ENCODE data around the gene WASHC4.
"Not testable (repeated sequence)": the region's sequence is repeated elsewhere in the genome, so short reads cannot be mapped to it uniquely, and the experiment has no call there.

Gene WASHC4

GRCh38 chr12:105083031-105083430 lies 24.5 kb upstream of the WASHC4 start:
- peaks cover 8% of the 10 kb centered on the region for H3K4me1 Mint-ChIP-seq
- ATAC-seq, result no peak
- peaks cover 2% of the 10 kb centered on the region for H3K36me3 Mint-ChIP-seq (ENCODE audit: low read depth)
- no peak overlapping the region for H3K27ac Mint-ChIP-seq
- peaks cover 13% of the 10 kb centered on the region for H3K9me3 Mint-ChIP-seq
- H3K4me3 Mint-ChIP-seq, result peak overlapping the region; percentile 31
- peaks cover 24% of the 10 kb centered on the region for H3K27me3 Mint-ChIP-seq
- DNase-seq, result no peak

GRCh38 chr12:105083551-105084105 lies 23.9 kb upstream of the WASHC4 start:
- H3K9me3 Mint-ChIP-seq, result peaks cover 13% of the 10 kb centered on the region
- peaks cover 24% of the 10 kb centered on the region for H3K27me3 Mint-ChIP-seq
- DNase-seq (peak; percentile 13), ATAC-seq (peak; percentile 37)
- peaks cover 2% of the 10 kb centered on the region for H3K36me3 Mint-ChIP-seq (ENCODE audit: low read depth)
- peaks cover 8% of the 10 kb centered on the region for H3K4me1 Mint-ChIP-seq
- peak overlapping the region; percentile 80 for H3K4me3 Mint-ChIP-seq
- peak overlapping the region; percentile 18 for H3K27ac Mint-ChIP-seq

DNA sequence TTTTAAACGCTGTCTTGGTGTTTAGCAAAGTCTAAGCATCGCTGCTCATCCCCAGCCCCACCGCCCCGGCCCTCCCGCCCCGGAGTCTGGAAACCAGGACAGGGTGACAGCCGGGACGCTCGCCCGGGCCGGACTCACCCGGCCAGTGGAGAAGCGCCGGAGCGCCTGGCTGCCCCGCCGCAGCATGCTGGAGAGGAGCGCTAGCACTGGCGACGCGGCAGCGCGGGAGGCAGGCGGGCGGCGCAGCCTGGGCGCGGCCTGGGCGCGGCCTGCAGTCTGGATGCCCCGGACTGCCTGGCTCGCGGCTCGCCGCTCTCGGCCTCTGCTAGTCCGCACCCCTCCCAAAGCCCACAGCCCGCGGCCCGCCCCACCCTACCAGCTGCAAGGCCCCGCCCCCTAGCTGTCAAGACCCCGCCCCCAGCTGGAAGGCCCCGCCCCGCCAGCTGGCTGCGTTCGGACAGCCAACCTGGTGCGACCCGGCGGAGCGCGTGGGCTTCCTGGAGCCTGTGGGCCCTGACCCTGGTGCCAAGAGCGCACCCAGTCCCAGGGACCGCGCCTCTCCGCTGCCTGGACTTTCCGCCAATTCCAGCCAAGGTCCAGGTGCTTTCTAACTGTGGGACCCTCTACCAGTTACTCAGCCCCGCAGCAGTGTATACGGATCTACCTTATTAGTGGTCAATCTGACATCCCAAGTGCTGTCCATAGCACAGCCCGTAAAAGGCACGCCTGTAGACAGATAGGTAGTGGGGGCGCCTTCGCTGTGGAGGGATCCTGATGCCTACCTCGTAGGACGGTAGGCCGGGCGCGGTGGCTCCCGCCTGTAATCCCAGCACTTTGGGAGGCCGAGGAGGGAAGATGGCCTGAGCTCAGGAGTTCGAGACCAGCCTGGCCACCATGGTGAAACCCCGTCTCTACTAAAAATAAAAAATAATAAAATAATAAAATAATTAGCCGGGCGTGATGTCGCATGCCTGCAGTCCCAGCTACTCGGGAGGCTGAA lies 23.0 kb upstream of the WASHC4 start, which contains the start of gene ALDH1L2:
Gene ALDH1L2 (minus strand): TSS at position 208 of the 1,000 bp plus-strand sequence. CDS start 22 bp downstream, at position 186.
- DNase-seq (peak; percentile 71), ATAC-seq (peak; percentile 89)
- Mint-ChIP-seq H3K36me3 (ENCODE audit: low read depth) (peaks cover 2% of the 10 kb centered on the region), H3K9me3 (peaks cover 13% of the 10 kb centered on the region), H3K27ac (peak within 1 kb of the TSS; percentile 18), H3K4me1 (peaks cover 8% of the 10 kb centered on the region), H3K27me3 (peaks cover 24% of the 10 kb centered on the region), H3K4me3 (peak within 1 kb of the TSS; percentile 80)

- Mint-ChIP-seq H3K36me3 (ENCODE audit: low read depth) (peaks cover 2% of the 10 kb centered on the region), H3K27me3 (peaks cover 24% of the 10 kb centered on the region), H3K27ac (no peak overlapping the region), H3K9me3 (peaks cover 13% of the 10 kb centered on the region), H3K4me3 (peak overlapping the region; percentile 27), H3K4me1 (peaks cover 8% of the 10 kb centered on the region)
- ATAC-seq (no peak), DNase-seq (no peak)
Measured at GRCh38 chr12:105085501-105085900, 22.0 kb upstream of the WASHC4 start.

DNA sequence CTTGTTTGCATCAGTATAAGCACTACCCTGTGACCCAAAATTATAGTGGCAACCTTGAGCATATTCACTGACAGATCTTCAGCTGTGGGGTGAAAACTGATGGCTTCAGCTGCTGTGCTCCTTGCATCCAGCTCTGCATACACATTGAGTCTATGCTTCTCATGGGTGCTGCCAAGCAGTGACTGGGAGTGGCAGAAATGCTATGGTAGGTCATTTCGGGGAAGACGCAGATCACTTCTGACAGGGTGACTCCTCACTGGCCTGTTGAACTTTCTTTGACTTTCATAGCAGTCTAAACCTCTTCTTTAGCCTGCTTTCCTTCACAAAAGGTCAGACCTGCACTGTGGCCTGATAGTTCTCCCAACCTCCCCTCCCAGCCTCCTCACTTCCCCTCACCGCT lies 17.7 kb upstream of the WASHC4 start:
- no peak overlapping the region for H3K27ac Mint-ChIP-seq
- no peak for DNase-seq
- H3K9me3 Mint-ChIP-seq, result peaks cover 13% of the 10 kb centered on the region
- peaks cover 2% of the 10 kb centered on the region for H3K36me3 Mint-ChIP-seq (ENCODE audit: low read depth)
- H3K4me1 Mint-ChIP-seq, result no peaks in the 10 kb centered on the region
- H3K27me3 Mint-ChIP-seq, result peaks cover 18% of the 10 kb centered on the region
- ATAC-seq, result no peak
- no peak overlapping the region for H3K4me3 Mint-ChIP-seq

DNA sequence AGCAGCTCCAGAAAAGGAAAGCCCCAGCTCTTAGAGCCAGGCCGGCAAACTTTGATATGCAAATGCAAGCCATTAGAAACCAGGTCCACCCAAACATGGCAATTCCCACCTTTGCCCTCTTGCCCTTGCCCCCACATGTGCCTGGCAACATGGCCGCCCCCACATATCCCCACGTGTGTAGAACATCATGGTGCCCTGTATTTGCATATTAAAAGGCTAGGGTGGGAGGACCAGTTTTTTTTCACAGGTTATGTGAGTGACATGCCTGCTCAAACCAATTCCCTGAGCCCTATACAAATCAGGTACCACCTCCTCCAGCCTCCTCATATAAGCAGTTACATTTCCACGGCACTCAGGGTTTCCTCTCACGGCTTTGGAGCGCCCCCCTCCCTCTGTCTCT lies 17.2 kb upstream of the WASHC4 start:
- Mint-ChIP-seq H3K36me3 (ENCODE audit: low read depth) (peaks cover 6% of the 10 kb centered on the region), H3K27me3 (peaks cover 17% of the 10 kb centered on the region), H3K4me3 (no peak overlapping the region), H3K4me1 (no peaks in the 10 kb centered on the region), H3K9me3 (peaks cover 12% of the 10 kb centered on the region), H3K27ac (no peak overlapping the region)
- ATAC-seq, result no peak
- DNase-seq, result no peak

GRCh38 chr12:105091476-105092206 lies 15.9 kb upstream of the WASHC4 start:
- Mint-ChIP-seq H3K27ac (no peak overlapping the region), H3K27me3 (peaks cover 11% of the 10 kb centered on the region), H3K4me1 (no peaks in the 10 kb centered on the region), H3K36me3 (ENCODE audit: low read depth) (peaks cover 6% of the 10 kb centered on the region), H3K4me3 (no peak overlapping the region), H3K9me3 (peaks cover 14% of the 10 kb centered on the region)
- ATAC-seq (no peak), DNase-seq (no peak)

DNA sequence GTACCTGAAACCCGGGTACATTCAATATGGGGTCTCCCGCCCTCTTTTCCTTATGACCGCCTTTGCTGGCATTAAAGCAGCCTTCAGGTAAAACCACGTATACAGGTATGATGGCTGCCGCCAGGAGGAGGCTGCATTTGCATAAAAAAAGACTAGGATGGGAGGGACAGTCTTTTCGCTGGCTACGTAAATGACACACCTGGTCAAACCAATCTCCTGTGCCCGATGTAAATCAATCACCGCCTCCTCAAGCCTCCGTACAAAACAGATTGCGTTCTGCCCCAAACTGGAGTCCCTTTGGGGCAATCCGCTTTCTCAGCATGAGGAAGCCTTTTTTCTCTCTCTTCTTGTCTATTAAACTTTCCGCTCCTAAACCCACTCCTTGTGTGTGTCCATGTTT lies 15.2 kb upstream of the WASHC4 start:
- Mint-ChIP-seq H3K27me3 (peaks cover 11% of the 10 kb centered on the region), H3K4me3 (no peak overlapping the region), H3K4me1 (no peaks in the 10 kb centered on the region), H3K36me3 (ENCODE audit: low read depth) (peaks cover 6% of the 10 kb centered on the region), H3K9me3 (peaks cover 13% of the 10 kb centered on the region), H3K27ac (no peak overlapping the region)
- DNase-seq (no peak), ATAC-seq (no peak)

DNA sequence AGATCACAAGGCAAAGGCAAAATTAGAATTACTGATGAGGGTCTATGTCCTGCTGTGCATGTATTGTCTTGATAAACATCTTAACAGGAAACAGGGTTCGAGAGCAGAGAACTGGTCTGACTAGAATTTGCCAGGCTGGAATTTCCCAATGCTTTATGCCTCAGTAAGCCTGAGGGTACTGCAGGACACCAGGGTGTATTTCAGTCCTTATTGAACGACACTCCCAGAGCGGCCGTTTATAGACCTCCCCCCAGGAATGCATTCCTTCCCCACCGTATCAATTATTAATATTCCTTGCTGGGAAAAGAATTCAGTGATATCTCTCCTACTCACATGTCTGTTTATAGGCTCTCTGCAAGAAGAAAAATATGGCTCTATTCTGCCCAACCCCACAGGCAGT lies 12.2 kb upstream of the WASHC4 start:
- not testable (repeated sequence) for DNase-seq; H3K4me3 Mint-ChIP-seq; H3K36me3 Mint-ChIP-seq (ENCODE audit: low read depth); H3K27ac Mint-ChIP-seq; ATAC-seq; H3K4me1 Mint-ChIP-seq
- peaks cover 21% of the 10 kb centered on the region for H3K27me3 Mint-ChIP-seq
- peaks cover 17% of the 10 kb centered on the region for H3K9me3 Mint-ChIP-seq

- Mint-ChIP-seq H3K36me3 (ENCODE audit: low read depth) (peaks cover 6% of the 10 kb centered on the region), H3K4me3 (no peak overlapping the region), H3K4me1 (no peaks in the 10 kb centered on the region), H3K9me3 (peaks cover 17% of the 10 kb centered on the region), H3K27me3 (peaks cover 23% of the 10 kb centered on the region), H3K27ac (no peak overlapping the region)
- DNase-seq (no peak), ATAC-seq (no peak)
Measured at GRCh38 chr12:105099356-105099755, 8.2 kb upstream of the WASHC4 start.

DNA sequence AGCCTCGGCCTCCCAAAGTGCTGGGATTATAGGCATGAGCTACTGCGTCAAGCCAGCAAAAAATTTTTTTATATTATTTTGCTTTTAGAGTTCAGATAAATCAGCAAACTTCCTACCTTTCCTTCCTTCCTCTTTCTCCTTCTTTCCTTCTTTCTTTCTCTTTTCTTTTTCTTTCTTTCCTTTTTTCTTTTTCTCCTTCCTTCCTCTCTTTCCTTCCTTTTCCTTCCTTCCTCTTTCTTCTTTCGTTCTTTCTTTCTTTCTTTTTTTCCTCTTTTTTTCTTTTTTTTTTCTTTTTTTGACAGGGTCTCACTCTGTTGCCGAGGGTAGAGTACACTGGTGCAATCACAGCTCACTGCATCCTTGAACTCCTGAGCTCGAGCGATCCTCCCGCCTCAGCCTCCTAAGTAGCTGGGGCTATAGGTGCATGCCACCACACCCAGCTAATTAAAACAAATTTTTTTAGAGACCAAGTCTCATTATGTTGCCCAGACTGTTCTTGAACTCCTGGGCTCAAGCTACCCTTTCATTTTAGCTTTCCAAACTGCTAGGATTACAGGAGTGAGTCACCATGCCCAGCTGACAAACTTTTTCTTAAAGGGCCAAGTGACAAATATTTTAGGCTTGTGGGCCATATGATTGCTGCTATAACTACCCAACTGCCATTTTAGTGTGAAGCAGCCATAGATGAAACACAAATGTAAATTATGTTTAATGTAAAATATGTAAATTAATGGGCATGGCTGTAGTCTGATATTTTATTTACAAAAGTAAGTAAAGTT lies 7.1 kb upstream of the WASHC4 start:
- Mint-ChIP-seq H3K4me3 (no peak overlapping the region), H3K36me3 (ENCODE audit: low read depth) (peaks cover 4% of the 10 kb centered on the region), H3K9me3 (peaks cover 20% of the 10 kb centered on the region), H3K27ac (no peak overlapping the region), H3K4me1 (no peaks in the 10 kb centered on the region), H3K27me3 (peaks cover 28% of the 10 kb centered on the region)
- ATAC-seq (no peak), DNase-seq (no peak)

GRCh38 chr12:105100998-105101397 lies 6.5 kb upstream of the WASHC4 start:
- peaks cover 28% of the 10 kb centered on the region for H3K27me3 Mint-ChIP-seq
- H3K4me1 Mint-ChIP-seq, result no peaks in the 10 kb centered on the region
- H3K36me3 Mint-ChIP-seq (ENCODE audit: low read depth), result peaks cover 3% of the 10 kb centered on the region
- no peak overlapping the region for H3K27ac Mint-ChIP-seq
- ATAC-seq (no peak), DNase-seq (no peak)
- no peak overlapping the region for H3K4me3 Mint-ChIP-seq
- H3K9me3 Mint-ChIP-seq, result peaks cover 14% of the 10 kb centered on the region

GRCh38 chr12:105102673-105103072 lies 4.9 kb upstream of the WASHC4 start:
- peaks cover 3% of the 10 kb centered on the region for H3K36me3 Mint-ChIP-seq (ENCODE audit: low read depth)
- H3K4me3 Mint-ChIP-seq, result no peak overlapping the region

GRCh38 chr12:105104762-105105161 lies 2.8 kb upstream of the WASHC4 start:
- Mint-ChIP-seq H3K4me1 (peaks cover 23% of the 10 kb centered on the region), H3K27ac (no peak overlapping the region), H3K9me3 (peaks cover 3% of the 10 kb centered on the region), H3K36me3 (ENCODE audit: low read depth) (peaks cover 3% of the 10 kb centered on the region), H3K27me3 (peaks cover 25% of the 10 kb centered on the region), H3K4me3 (no peak overlapping the region)
- ATAC-seq (no peak), DNase-seq (no peak)

More at GRCh38 chr12:105102673-105103072, 4.9 kb upstream of the WASHC4 start:
- Mint-ChIP-seq H3K9me3 (peaks cover 5% of the 10 kb centered on the region), H3K27ac (no peak overlapping the region), H3K27me3 (peaks cover 33% of the 10 kb centered on the region), H3K4me1 (peaks cover 10% of the 10 kb centered on the region)
- DNase-seq (no peak), ATAC-seq (no peak)
